ENCODE results near the gene PTPRE.

DNA sequence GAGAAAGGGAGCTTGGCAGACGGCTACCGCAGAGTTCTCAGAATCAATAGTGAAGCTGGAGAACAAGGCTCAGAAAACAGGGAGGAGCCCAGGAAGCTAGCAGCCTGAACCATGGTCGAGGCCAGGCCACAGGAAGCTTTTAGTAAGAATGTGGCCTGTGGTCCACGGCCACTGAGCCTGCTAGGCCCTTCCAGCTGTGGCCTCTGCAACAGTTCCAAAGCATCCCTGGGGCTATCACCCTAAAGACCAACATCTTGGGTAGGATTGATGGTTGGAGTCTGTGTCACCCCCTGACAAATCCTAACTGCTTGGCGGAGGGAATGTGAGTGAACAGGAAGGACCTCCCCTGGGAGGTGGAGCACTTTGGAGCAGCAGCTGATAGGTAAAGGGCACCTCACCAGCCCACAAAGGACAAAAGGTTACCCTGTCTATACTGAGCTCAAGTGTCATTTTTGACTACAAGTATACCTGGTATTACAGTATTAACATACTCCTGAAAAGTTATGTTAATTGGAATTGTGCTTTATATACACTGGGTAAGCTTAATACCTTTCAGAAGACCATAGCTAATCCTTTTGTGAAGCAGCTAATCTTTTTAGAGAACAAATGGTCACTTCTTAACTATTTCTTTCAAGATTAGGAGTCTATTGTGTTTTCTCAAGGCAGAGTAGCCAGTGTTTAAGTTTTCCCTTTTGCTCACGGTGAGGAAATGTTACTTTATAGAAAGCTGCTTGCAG lies 18.7 kb downstream of the PTPRE start:
- TF ChIP-seq EZH2phosphoT487 (IDR thresholded peaks at IDR 0.05; ENCODE audit: borderline replicate concordance, low read length): no peak
- TF ChIP-seq CTCF (IDR thresholded peaks at IDR 0.05; ENCODE audit: low read depth, low read length, poor library complexity, severe bottlenecking): no peak
